ENCODE results near the gene ATP2B3.

- TF ChIP-seq SUZ12 (IDR thresholded peaks at IDR 0.05; ENCODE audit: extremely low read depth, insufficient read depth, insufficient read length) = no peak
- TF ChIP-seq ZNF274 (IDR thresholded peaks at IDR 0.05; ENCODE audit: low read depth, low read length) = no peak
These were observed 19.6 kb downstream of the ATP2B3 start for GRCh38 chrX:153537080-153537479.

Measured in NT2/D1 (cell line).